Nephron (organoid): ENCODE data around the gene RIPK4.

Experiments
- H3K27ac Mint-ChIP-seq, 3 experiments: 2 replicates each; pipeline ENCODE4 v1.8.0; 2020; ENCODE audit warnings: mixed read lengths in 3 of 3, mild to moderate bottlenecking in 2 of 3, moderate library complexity in 1 of 3
- H3K27me3 Mint-ChIP-seq: 2 replicates; pipeline ENCODE4 v1.8.0; 2021; ENCODE audit warnings: low read depth, mild to moderate bottlenecking, moderate library complexity, mixed read lengths
- H3K36me3 Mint-ChIP-seq: 2 replicates; pipeline ENCODE4 v1.8.0; 2020; ENCODE audit warnings: low read depth, mixed read lengths
- H3K4me1 Mint-ChIP-seq: 2 replicates; pipeline ENCODE4 v1.8.0; 2020; ENCODE audit warnings: mixed read lengths
- H3K4me3 Mint-ChIP-seq, 3 experiments: 2 replicates each; pipeline ENCODE4 v1.8.0; 2020; ENCODE audit warnings: mild to moderate bottlenecking in 3 of 3, mixed read lengths in 3 of 3, moderate library complexity in 2 of 3
- H3K9me3 Mint-ChIP-seq: 2 replicates; pipeline ENCODE4 v1.8.0; 2020; ENCODE audit warnings: mixed read lengths
- CTCF ChIP-seq, 3 experiments: fragments of 200-600 bp; sonication (generic); IDR thresholded peaks; one replicate each; pipeline ENCODE4 v1.5.0; 2021; ENCODE audit warnings: antibody characterized with exemption in 3 of 3; ENCODE audit not compliant: unreplicated experiment in 3 of 3

RIPK4 gene

GRCh38 chr21:41709965-41710822 lies 56.7 kb downstream of the RIPK4 start:
- peaks cover 46% of the 10 kb centered on the region for H3K27me3 Mint-ChIP-seq
- no peaks in the 10 kb centered on the region for H3K36me3 Mint-ChIP-seq
- H3K27ac Mint-ChIP-seq = no peak overlapping the region
- no peak for TF ChIP-seq CTCF (IDR thresholded peaks at IDR 0.05; ENCODE audit: unreplicated experiment in 3 of 3)
- H3K4me3 Mint-ChIP-seq = no peak overlapping the region
- peaks cover 3% of the 10 kb centered on the region for H3K9me3 Mint-ChIP-seq
- peaks cover 10% of the 10 kb centered on the region for H3K4me1 Mint-ChIP-seq

- peaks cover 3% of the 10 kb centered on the region for H3K9me3 Mint-ChIP-seq
- H3K27me3 Mint-ChIP-seq = peaks cover 38% of the 10 kb centered on the region
- no peak overlapping the region for H3K27ac Mint-ChIP-seq
- peaks cover 10% of the 10 kb centered on the region for H3K4me1 Mint-ChIP-seq
- no peak overlapping the region for H3K4me3 Mint-ChIP-seq
- no peak for TF ChIP-seq CTCF (IDR thresholded peaks at IDR 0.05; ENCODE audit: unreplicated experiment in 3 of 3)
- no peaks in the 10 kb centered on the region for H3K36me3 Mint-ChIP-seq
These were observed 57.7 kb downstream of the RIPK4 start for GRCh38 chr21:41709166-41709565.

GRCh38 chr21:41707960-41708330 lies 58.9 kb downstream of the RIPK4 start:
- Mint-ChIP-seq H3K4me3 (no peak overlapping the region), H3K9me3 (peaks cover 3% of the 10 kb centered on the region), H3K27ac (no peak overlapping the region), H3K27me3 (peaks cover 41% of the 10 kb centered on the region), H3K36me3 (no peaks in the 10 kb centered on the region), H3K4me1 (peaks cover 10% of the 10 kb centered on the region)
- no peak for TF ChIP-seq CTCF (IDR thresholded peaks at IDR 0.05; ENCODE audit: unreplicated experiment in 3 of 3)

DNA sequence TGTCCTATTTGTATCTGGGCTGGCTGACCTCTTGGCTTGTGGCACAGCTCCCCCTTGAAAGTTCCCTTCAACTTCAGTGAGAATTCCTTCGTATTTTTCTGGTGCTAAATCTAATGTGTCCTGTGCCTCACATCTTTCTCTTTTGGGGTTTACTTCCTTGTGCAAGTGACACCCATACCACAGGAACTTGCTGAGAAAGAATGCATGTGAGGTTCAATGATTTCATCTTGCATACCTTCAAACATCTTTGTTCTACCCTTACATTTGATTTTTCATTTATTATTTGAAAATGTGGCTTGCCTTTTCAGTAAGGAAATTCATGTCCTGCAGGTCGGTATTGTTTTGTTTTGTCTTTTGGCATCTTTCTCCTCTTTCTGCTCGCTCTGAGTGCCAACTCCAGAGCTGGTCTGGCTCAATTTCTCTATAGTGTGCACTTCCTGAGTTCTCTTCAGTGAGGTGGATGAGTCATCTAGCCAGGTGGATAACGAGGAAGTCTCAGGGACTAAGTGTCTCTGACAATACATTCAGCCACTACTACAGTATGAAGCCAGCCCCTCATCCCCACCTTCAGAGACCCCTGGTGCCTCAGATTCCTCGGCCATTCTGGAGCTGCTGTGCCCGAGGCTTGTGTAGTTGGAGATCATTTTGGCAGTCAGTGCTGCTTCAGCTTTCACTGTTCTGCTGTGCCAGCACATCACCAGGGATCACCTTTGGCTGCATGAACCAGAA lies 59.5 kb downstream of the RIPK4 start:
- H3K27ac Mint-ChIP-seq = no peak overlapping the region
- H3K4me1 Mint-ChIP-seq = peaks cover 6% of the 10 kb centered on the region
- peaks cover 42% of the 10 kb centered on the region for H3K27me3 Mint-ChIP-seq
- no peak overlapping the region for H3K4me3 Mint-ChIP-seq
- peaks cover 3% of the 10 kb centered on the region for H3K9me3 Mint-ChIP-seq
- TF ChIP-seq CTCF (IDR thresholded peaks at IDR 0.05; ENCODE audit: unreplicated experiment in 3 of 3) = no peak
- no peaks in the 10 kb centered on the region for H3K36me3 Mint-ChIP-seq

GRCh38 chr21:41706678-41707077 lies 60.2 kb downstream of the RIPK4 start:
- peaks cover 3% of the 10 kb centered on the region for H3K9me3 Mint-ChIP-seq
- peaks cover 38% of the 10 kb centered on the region for H3K27me3 Mint-ChIP-seq
- peaks cover 7% of the 10 kb centered on the region for H3K4me1 Mint-ChIP-seq
- no peak overlapping the region for H3K27ac Mint-ChIP-seq
- TF ChIP-seq CTCF (IDR thresholded peaks at IDR 0.05; ENCODE audit: unreplicated experiment in 3 of 3) = no peak
- no peaks in the 10 kb centered on the region for H3K36me3 Mint-ChIP-seq
- no peak overlapping the region for H3K4me3 Mint-ChIP-seq
